Measurements from ENCODE around the gene ROBO2. TPM values are rescaled to one million over a fixed set of nuclear protein-coding genes. Genes with fewer than 3 reads are reported as not detected.

ROBO2 gene
- polyA plus RNA-seq, 1 experiment, result 1.6 TPM

DNA sequence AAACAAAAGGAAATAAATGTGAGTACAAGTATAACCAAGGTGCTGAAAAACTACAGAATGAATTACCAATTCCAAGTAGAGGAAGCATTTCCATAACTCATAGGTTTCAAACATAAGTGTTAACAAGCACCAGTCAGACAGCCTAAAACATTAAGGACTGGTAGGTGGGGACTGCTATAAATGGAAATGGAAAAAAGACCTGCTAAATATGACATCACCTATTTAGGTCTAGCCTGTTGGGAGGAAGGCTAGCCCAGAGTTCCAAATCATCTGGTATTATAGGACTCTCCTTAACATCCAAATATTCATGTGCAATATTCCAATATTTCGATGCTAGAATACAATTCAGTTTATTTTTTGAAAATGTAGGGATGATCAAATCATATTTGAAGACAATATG is 560.0 kb downstream of the ROBO2 start:
- ChIA-PET POLR2A (no interaction called here), CTCF (no interaction called here)
- Histone ChIP-seq H3K27me3 (ENCODE audit: control insufficient read depth, insufficient read depth, low read length) (no peaks in the 10 kb centered on the region), H3K4me3 (ENCODE audit: low read depth, low read length) (no peak overlapping the region), H3K36me3 (ENCODE audit: control insufficient read depth, insufficient read depth, low read length) (no peaks in the 10 kb centered on the region)
- TF ChIP-seq, protein P1, sequence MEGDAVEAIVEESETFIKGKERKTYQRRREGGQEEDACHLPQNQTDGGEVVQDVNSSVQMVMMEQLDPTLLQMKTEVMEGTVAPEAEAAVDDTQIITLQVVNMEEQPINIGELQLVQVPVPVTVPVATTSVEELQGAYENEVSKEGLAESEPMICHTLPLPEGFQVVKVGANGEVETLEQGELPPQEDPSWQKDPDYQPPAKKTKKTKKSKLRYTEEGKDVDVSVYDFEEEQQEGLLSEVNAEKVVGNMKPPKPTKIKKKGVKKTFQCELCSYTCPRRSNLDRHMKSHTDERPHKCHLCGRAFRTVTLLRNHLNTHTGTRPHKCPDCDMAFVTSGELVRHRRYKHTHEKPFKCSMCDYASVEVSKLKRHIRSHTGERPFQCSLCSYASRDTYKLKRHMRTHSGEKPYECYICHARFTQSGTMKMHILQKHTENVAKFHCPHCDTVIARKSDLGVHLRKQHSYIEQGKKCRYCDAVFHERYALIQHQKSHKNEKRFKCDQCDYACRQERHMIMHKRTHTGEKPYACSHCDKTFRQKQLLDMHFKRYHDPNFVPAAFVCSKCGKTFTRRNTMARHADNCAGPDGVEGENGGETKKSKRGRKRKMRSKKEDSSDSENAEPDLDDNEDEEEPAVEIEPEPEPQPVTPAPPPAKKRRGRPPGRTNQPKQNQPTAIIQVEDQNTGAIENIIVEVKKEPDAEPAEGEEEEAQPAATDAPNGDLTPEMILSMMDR (IDR thresholded peaks at IDR 0.05; ENCODE audit: insufficient read depth, low read depth, low read length), result no peak
- DNase-seq (ENCODE audit: low read depth), result no peak

DNA sequence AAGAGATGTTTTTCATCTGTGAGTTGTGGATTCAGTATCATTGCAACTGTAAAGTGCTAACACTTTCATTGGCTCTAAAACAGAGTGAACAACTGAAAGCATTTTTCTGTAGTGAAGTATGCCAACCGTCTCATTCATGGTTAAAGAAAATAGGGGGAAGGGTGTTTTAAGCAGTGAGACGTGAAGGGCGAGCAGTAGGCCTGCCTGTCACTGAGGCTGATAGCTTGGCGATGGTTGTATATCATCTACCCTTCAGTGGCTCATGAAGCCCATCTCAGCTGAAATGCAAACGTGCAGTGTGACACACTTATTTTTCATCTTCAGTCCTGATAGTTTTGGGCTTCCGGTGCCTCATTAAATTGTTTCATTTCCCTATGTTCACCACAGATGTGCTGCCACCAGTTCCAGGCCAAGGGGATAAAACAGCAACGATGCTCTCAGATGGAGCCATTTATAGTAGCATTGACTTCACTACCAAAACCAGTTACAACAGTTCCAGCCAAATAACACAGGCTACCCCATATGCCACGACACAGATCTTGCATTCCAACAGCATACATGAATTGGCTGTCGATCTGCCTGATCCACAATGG is 562.0 kb downstream of the ROBO2 start:
- TF ChIP-seq, protein P1 (IDR thresholded peaks at IDR 0.05; ENCODE audit: insufficient read depth, low read depth, low read length), result no peak
- no peaks in the 10 kb centered on the region for H3K36me3 ChIP-seq (ENCODE audit: control insufficient read depth, insufficient read depth, low read length)
- POLR2A ChIA-PET, result no interaction called here
- H3K27me3 ChIP-seq (ENCODE audit: control insufficient read depth, insufficient read depth, low read length), result no peaks in the 10 kb centered on the region
- CTCF ChIA-PET, result interaction anchor here (0.9 kb wide), 1 partner anchor 14 kb away, joined by 3 read pairs; no protein-coding TSS in a partner anchor
- H3K4me3 ChIP-seq (ENCODE audit: low read depth, low read length), result no peak overlapping the region
- no peak for DNase-seq (ENCODE audit: low read depth)

DNA sequence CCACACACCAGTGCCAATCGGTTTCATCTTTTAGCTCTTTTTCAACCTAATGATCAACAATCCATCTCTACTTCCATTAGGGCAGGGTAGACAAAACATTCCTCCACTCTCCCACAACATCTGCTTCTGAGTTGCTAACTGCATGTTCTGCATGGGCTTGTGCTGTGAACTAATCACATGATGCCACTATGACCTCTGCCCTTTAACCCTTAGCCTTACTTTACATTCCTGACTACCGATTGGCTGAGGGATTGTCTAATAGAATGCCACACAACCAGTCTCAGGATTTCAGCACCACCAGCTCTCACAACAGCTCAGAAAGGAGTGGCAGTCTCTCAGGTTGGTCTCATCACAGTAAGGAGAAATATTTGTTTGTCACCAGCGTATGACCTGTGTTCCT is 562.8 kb downstream of the ROBO2 start:
- Histone ChIP-seq H3K4me3 (ENCODE audit: low read depth, low read length) (no peak overlapping the region), H3K27me3 (ENCODE audit: control insufficient read depth, insufficient read depth, low read length) (no peaks in the 10 kb centered on the region), H3K36me3 (ENCODE audit: control insufficient read depth, insufficient read depth, low read length) (no peaks in the 10 kb centered on the region)
- ChIA-PET POLR2A (no interaction called here), CTCF (interaction anchor here (0.9 kb wide), 1 partner anchor 13 kb away, joined by 3 read pairs; no protein-coding TSS in a partner anchor)
- TF ChIP-seq, protein P1 (IDR thresholded peaks at IDR 0.05; ENCODE audit: insufficient read depth, low read depth, low read length), result no peak
- DNase-seq (ENCODE audit: low read depth), result no peak

DNA sequence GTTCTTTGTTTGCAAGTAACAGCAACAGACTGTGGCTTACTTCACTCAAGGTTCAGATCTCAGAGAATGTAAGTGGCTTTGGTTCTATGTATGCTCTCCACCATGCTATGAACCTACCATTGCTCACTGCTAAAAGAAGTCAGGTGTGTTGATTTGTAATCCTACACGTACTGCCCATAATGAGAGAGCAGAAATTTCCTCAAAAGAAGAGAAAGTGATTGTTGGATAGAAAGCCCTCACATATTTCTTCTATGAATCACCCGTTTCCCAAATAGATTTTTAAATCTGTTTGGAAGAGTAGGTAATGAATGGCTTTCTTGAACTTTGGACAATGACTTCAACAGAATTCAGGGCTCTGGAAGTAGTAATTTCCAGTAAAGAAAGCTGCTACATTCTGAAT is 565.4 kb downstream of the ROBO2 start:
- ChIA-PET POLR2A (no interaction called here), CTCF (no interaction called here)
- no peaks in the 10 kb centered on the region for H3K36me3 ChIP-seq (ENCODE audit: control insufficient read depth, insufficient read depth, low read length)
- no peaks in the 10 kb centered on the region for H3K27me3 ChIP-seq (ENCODE audit: control insufficient read depth, insufficient read depth, low read length)
- TF ChIP-seq, protein P1 (IDR thresholded peaks at IDR 0.05; ENCODE audit: insufficient read depth, low read depth, low read length), result no peak
- DNase-seq (ENCODE audit: low read depth), result no peak
- H3K4me3 ChIP-seq (ENCODE audit: low read depth, low read length), result no peak overlapping the region

DNA sequence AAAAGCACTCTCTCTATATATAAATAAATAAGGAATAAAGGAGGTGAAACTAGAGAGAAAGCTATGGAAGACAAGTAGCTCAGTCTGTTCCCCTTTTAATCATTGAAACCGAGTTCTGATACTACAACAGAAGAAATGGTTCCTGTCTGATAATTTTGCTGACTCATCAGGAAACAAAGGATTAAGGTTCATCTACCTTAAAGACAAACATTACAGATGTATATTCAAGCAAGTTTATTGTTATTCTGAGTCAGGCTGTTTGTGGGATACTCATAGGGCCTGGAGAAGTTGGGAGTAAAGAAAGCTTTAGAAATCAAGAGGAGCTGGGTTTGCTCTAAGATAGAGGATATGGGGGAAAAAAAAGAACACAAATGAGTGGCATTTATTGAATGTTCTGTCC is 566.0 kb downstream of the ROBO2 start:
- no peak for DNase-seq (ENCODE audit: low read depth)
- POLR2A ChIA-PET, result no interaction called here
- TF ChIP-seq, protein P1 (IDR thresholded peaks at IDR 0.05; ENCODE audit: insufficient read depth, low read depth, low read length), result no peak
- no peaks in the 10 kb centered on the region for H3K36me3 ChIP-seq (ENCODE audit: control insufficient read depth, insufficient read depth, low read length)
- CTCF ChIA-PET, result no interaction called here
- no peak overlapping the region for H3K4me3 ChIP-seq (ENCODE audit: low read depth, low read length)
- no peaks in the 10 kb centered on the region for H3K27me3 ChIP-seq (ENCODE audit: control insufficient read depth, insufficient read depth, low read length)

All from BJ (cell line).